ENCODE results near the gene ROPN1. TPM values are rescaled to one million over a fixed set of nuclear protein-coding genes. Genes with fewer than 3 reads are reported as not detected.
"Not testable (repeated sequence)": the region's sequence is repeated elsewhere in the genome, so short reads cannot be mapped to it uniquely, and the experiment has no call there.

The ROPN1 gene
- polyA plus RNA-seq (2013), result not detected in 2 replicates

GRCh38 chr3:123991730-123992588, at the start of gene ROPN1:
Gene ROPN1, minus strand, starts transcription at chr3:123992124. Its CDS starts 11,643 bp downstream, at chr3:123980481.
- no CpG with 5 or more reads among the region's 49 CpGs for whole genome bisulfite sequencing (ENCODE audit: extremely low coverage, insufficient coverage, insufficient read length)

GRCh38 chr3:124041553-124041952, 49.6 kb upstream of the ROPN1 start:
- H4K8ac ChIP-seq (ENCODE audit: low read depth, low read length), result no peak overlapping the region
- WGBS (ENCODE audit: extremely low coverage, insufficient coverage, insufficient read length), result no CpG with 5 or more reads among the region's 5 CpGs

More at GRCh38 chr3:123991730-123992588, at the start of gene ROPN1:
- H3K27ac ChIP-seq (ENCODE audit: low read depth, low read length); H3K4me3 ChIP-seq (ENCODE audit: low read depth, low read length); H3K4me1 ChIP-seq (ENCODE audit: control insufficient read depth in 1 of 2, insufficient read depth in 2 of 2, low read length in 2 of 2); H4K12ac ChIP-seq (ENCODE audit: low read depth, low read length); H2BK120ac ChIP-seq (ENCODE audit: insufficient read depth, low read length, poor library complexity); H3K9me3 ChIP-seq (ENCODE audit: insufficient read depth, low read depth, low read length); DNase-seq; H2BK5ac ChIP-seq (ENCODE audit: low read depth, low read length, poor library complexity); H3K9ac ChIP-seq (ENCODE audit: low read length); H4K91ac ChIP-seq (ENCODE audit: low read depth, low read length); H3K14ac ChIP-seq (ENCODE audit: low read length); H3K79me2 ChIP-seq (ENCODE audit: control insufficient read depth, insufficient read depth, low read length, poor library complexity); H2AFZ ChIP-seq (ENCODE audit: insufficient read depth, low read length, poor library complexity); H3K36me3 ChIP-seq (ENCODE audit: control insufficient read depth in 1 of 2, insufficient read depth in 2 of 2, low read length in 2 of 2); H2BK12ac ChIP-seq (ENCODE audit: low read length); H3K27me3 ChIP-seq (ENCODE audit: insufficient read depth, low read length); H4K8ac ChIP-seq (ENCODE audit: low read depth, low read length); H3K18ac ChIP-seq (ENCODE audit: low read length); H3K4me2 ChIP-seq (ENCODE audit: low read length); H3K23ac ChIP-seq (ENCODE audit: low read length); H2AK5ac ChIP-seq (ENCODE audit: low read length); H3K79me1 ChIP-seq (ENCODE audit: low read length); H3K4ac ChIP-seq (ENCODE audit: low read depth, low read length): not testable (repeated sequence)

GRCh38 chr3:124037326-124037725, 45.4 kb upstream of the ROPN1 start:
- H3K27me3 ChIP-seq (ENCODE audit: insufficient read depth, low read length), result peaks cover 3% of the 10 kb centered on the region
- H3K18ac ChIP-seq (ENCODE audit: low read length), result no peak overlapping the region
- H3K14ac ChIP-seq (ENCODE audit: low read length), result no peak overlapping the region
- no peak overlapping the region for H2AK5ac ChIP-seq (ENCODE audit: low read length)
- H3K4me2 ChIP-seq (ENCODE audit: low read length), result no peak overlapping the region
- no peaks in the 10 kb centered on the region for H3K36me3 ChIP-seq (ENCODE audit: control insufficient read depth in 1 of 2, insufficient read depth in 2 of 2, low read length in 2 of 2)
- H4K8ac ChIP-seq (ENCODE audit: low read depth, low read length), result no peak overlapping the region
- no peak for DNase-seq
- peaks cover 8 to 12% of the 10 kb centered on the region in 2 experiments for H3K4me1 ChIP-seq (ENCODE audit: control insufficient read depth in 1 of 2, insufficient read depth in 2 of 2, low read length in 2 of 2)
- no peak overlapping the region for H3K23ac ChIP-seq (ENCODE audit: low read length)
- no peak overlapping the region for H2AFZ ChIP-seq (ENCODE audit: insufficient read depth, low read length, poor library complexity)
- no peak overlapping the region for H4K12ac ChIP-seq (ENCODE audit: low read depth, low read length)
- no peak overlapping the region for H2BK120ac ChIP-seq (ENCODE audit: insufficient read depth, low read length, poor library complexity)
- H3K9me3 ChIP-seq (ENCODE audit: insufficient read depth, low read depth, low read length), result peaks cover 1% of the 10 kb centered on the region
- H3K4me3 ChIP-seq (ENCODE audit: low read depth, low read length), result no peak overlapping the region
- H3K79me2 ChIP-seq (ENCODE audit: control insufficient read depth, insufficient read depth, low read length, poor library complexity), result peaks cover 15% of the 10 kb centered on the region
- H3K27ac ChIP-seq (ENCODE audit: low read depth, low read length), result no peak overlapping the region
- no peak overlapping the region for H4K91ac ChIP-seq (ENCODE audit: low read depth, low read length)
- no peak overlapping the region for H3K9ac ChIP-seq (ENCODE audit: low read length)
- peaks cover 15% of the 10 kb centered on the region for H3K79me1 ChIP-seq (ENCODE audit: low read length)
- H2BK12ac ChIP-seq (ENCODE audit: low read length), result no peak overlapping the region
- H3K4ac ChIP-seq (ENCODE audit: low read depth, low read length), result no peak overlapping the region
- no peak overlapping the region for H2BK5ac ChIP-seq (ENCODE audit: low read depth, low read length, poor library complexity)

More at GRCh38 chr3:124041553-124041952, 49.6 kb upstream of the ROPN1 start:
- no peaks in the 10 kb centered on the region for H3K27me3 ChIP-seq (ENCODE audit: insufficient read depth, low read length)
- no peak overlapping the region for H4K12ac ChIP-seq (ENCODE audit: low read depth, low read length)
- no peak overlapping the region for H3K23ac ChIP-seq (ENCODE audit: low read length)
- no peak overlapping the region for H3K14ac ChIP-seq (ENCODE audit: low read length)
- no peak overlapping the region for H2BK12ac ChIP-seq (ENCODE audit: low read length)
- H2AFZ ChIP-seq (ENCODE audit: insufficient read depth, low read length, poor library complexity), result no peak overlapping the region
- H4K91ac ChIP-seq (ENCODE audit: low read depth, low read length), result no peak overlapping the region
- H3K4ac ChIP-seq (ENCODE audit: low read depth, low read length), result no peak overlapping the region
- H3K4me1 ChIP-seq (ENCODE audit: control insufficient read depth in 1 of 2, insufficient read depth in 2 of 2, low read length in 2 of 2), result peaks cover 0 to 4% of the 10 kb centered on the region in 2 experiments
- H3K9me3 ChIP-seq (ENCODE audit: insufficient read depth, low read depth, low read length), result peaks cover 1% of the 10 kb centered on the region
- no peak overlapping the region for H3K9ac ChIP-seq (ENCODE audit: low read length)
- no peaks in the 10 kb centered on the region for H3K79me1 ChIP-seq (ENCODE audit: low read length)
- H2BK120ac ChIP-seq (ENCODE audit: insufficient read depth, low read length, poor library complexity), result no peak overlapping the region
- H3K36me3 ChIP-seq (ENCODE audit: control insufficient read depth in 1 of 2, insufficient read depth in 2 of 2, low read length in 2 of 2), result no peaks in the 10 kb centered on the region
- H3K27ac ChIP-seq (ENCODE audit: low read depth, low read length), result no peak overlapping the region
- H2AK5ac ChIP-seq (ENCODE audit: low read length), result no peak overlapping the region
- no peak overlapping the region for H3K18ac ChIP-seq (ENCODE audit: low read length)
- no peak overlapping the region for H3K4me2 ChIP-seq (ENCODE audit: low read length)
- H3K4me3 ChIP-seq (ENCODE audit: low read depth, low read length), result no peak overlapping the region
- H2BK5ac ChIP-seq (ENCODE audit: low read depth, low read length, poor library complexity), result no peak overlapping the region
- DNase-seq, result no peak
- H3K79me2 ChIP-seq (ENCODE audit: control insufficient read depth, insufficient read depth, low read length, poor library complexity), result no peaks in the 10 kb centered on the region

DNA sequence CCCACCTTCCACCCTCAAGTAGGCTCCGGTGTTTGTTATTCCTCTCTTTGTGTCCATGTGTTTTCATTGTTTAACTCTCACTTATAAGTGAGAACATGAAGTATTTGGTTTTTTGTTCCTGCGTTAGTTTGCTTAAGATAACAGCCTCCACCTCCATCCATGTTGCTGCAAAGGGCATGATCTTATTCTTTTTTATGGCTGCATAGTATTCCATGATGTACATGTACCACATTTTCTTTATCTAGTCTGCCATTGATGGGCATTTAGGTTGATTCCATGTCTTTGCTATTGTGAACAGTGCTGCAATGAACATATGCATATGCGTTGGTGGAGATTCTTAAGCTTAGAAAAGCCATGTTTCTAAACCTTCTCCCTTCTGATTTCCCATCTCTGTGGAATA, 44.3 kb upstream of the ROPN1 start:
- H3K18ac ChIP-seq (ENCODE audit: low read length); H3K23ac ChIP-seq (ENCODE audit: low read length); H3K14ac ChIP-seq (ENCODE audit: low read length); H4K91ac ChIP-seq (ENCODE audit: low read depth, low read length); H3K9me3 ChIP-seq (ENCODE audit: insufficient read depth, low read depth, low read length); H3K27ac ChIP-seq (ENCODE audit: low read depth, low read length); H2BK5ac ChIP-seq (ENCODE audit: low read depth, low read length, poor library complexity); H3K4me2 ChIP-seq (ENCODE audit: low read length); H2BK120ac ChIP-seq (ENCODE audit: insufficient read depth, low read length, poor library complexity); H2BK12ac ChIP-seq (ENCODE audit: low read length); H2AFZ ChIP-seq (ENCODE audit: insufficient read depth, low read length, poor library complexity); H3K9ac ChIP-seq (ENCODE audit: low read length); H4K8ac ChIP-seq (ENCODE audit: low read depth, low read length); H3K27me3 ChIP-seq (ENCODE audit: insufficient read depth, low read length); DNase-seq; H3K4me3 ChIP-seq (ENCODE audit: low read depth, low read length); H3K4ac ChIP-seq (ENCODE audit: low read depth, low read length); H2AK5ac ChIP-seq (ENCODE audit: low read length); H4K12ac ChIP-seq (ENCODE audit: low read depth, low read length); H3K36me3 ChIP-seq (ENCODE audit: control insufficient read depth in 1 of 2, insufficient read depth in 2 of 2, low read length in 2 of 2): not testable (repeated sequence)
- H3K79me1 ChIP-seq (ENCODE audit: low read length), result peaks cover 17% of the 10 kb centered on the region
- H3K79me2 ChIP-seq (ENCODE audit: control insufficient read depth, insufficient read depth, low read length, poor library complexity), result peaks cover 16% of the 10 kb centered on the region
- peaks cover 12 to 15% of the 10 kb centered on the region in 2 experiments for H3K4me1 ChIP-seq (ENCODE audit: control insufficient read depth in 1 of 2, insufficient read depth in 2 of 2, low read length in 2 of 2)
- no CpG with 5 or more reads among the region's 3 CpGs for WGBS (ENCODE audit: extremely low coverage, insufficient coverage, insufficient read length)
